K562 (cell line): ENCODE data around the gene SLC6A20. TPM values are rescaled to one million over a fixed set of nuclear protein-coding genes. Genes with fewer than 3 reads are reported as not detected.

Experiments used
- ATAC-seq: fragments of 200-7000 bp; cut with Tn5 transposase; 3 replicates; pipeline ENCODE4 v1.9.1; 2020; ENCODE audit warnings: moderate library complexity
- BruUV-seq: library from RNA; stranded (reverse); fragments of 400-500 nt; replicated peaks from 2 replicates; lab custom pipeline; 2021; lab: Mats Ljungman, UMichigan
- CTCF ChIA-PET: fragments of 300-600 bp; formaldehyde crosslinking; extraction: SDS; loops from one replicate; lab custom pipeline; 2021; ENCODE audit warnings: low intra/inter-chr PET ratio; lab: Yijun Ruan, JAX
- POLR2A ChIA-PET: fragments of 300-600, 350-650 bp; sonication (Branson Sonifier 250); formaldehyde crosslinking; extraction: SDS; loops from one replicate; lab custom pipeline; 2021; ENCODE audit warnings: antibody characterized with exemption, inconsistent platforms; lab: Yijun Ruan, JAX
- DNase-seq, 4 experiments: peaks; one replicate each; pipeline versions ENCODE4 v3.0.0 to v3.0.0-alpha.2; 2011 to 2018; ENCODE audit warnings: low spot score in 3 of 4, mixed read lengths in 3 of 4; ENCODE audit errors: extremely low read depth in 1 of 4
- FAIRE-seq: peaks from 2 replicates; lab custom pipeline; 2011; peaks lifted over from hg19 to GRCh38; lab: Jason Lieb, UNC
- H2AFZ ChIP-seq: 2 replicates; pipeline ENCODE4 v1.6.0; 2011; ENCODE audit warnings: low read depth, low read length, control low read depth, inconsistent platforms
- H3K27ac ChIP-seq: fragments of 200-600 bp; 3 replicates; pipeline ENCODE4 v1.8.0; 2011; ENCODE audit warnings: low read depth, mild to moderate bottlenecking, control low read depth, inconsistent platforms, low read length, moderate library complexity, mixed read lengths; ENCODE audit errors: extremely low read depth
- H3K27me3 ChIP-seq, 2 experiments: fragments of 300-600 bp in 1 of 2; 2 replicates in 1 of 2; 3 replicates in 1 of 2; pipeline versions ENCODE4 v1.6.0 to v1.8.0; 2011; ENCODE audit warnings: inconsistent platforms in 2 of 2, low read length in 2 of 2, mild to moderate bottlenecking in 1 of 2, mixed read lengths in 1 of 2, moderate library complexity in 1 of 2; ENCODE audit not compliant: control insufficient read depth in 2 of 2, insufficient read depth in 2 of 2
- H3K36me3 ChIP-seq: fragments of 300-600 bp; 3 replicates; pipeline ENCODE4 v1.8.0; 2011; ENCODE audit warnings: mild to moderate bottlenecking, low read length, inconsistent platforms; ENCODE audit not compliant: control insufficient read depth, insufficient read depth
- H3K4me1 ChIP-seq, 2 experiments: fragments of 200-600 bp in 1 of 2; replicated peaks in 1 of 2; 2 replicates in 1 of 2; 3 replicates in 1 of 2; pipeline versions ENCODE4 v1.5.1 to v1.8.0; 2011; ENCODE audit warnings: inconsistent platforms in 2 of 2, low read length in 2 of 2, mild to moderate bottlenecking in 1 of 2, mixed read lengths in 1 of 2, moderate library complexity in 1 of 2; ENCODE audit not compliant: control insufficient read depth in 2 of 2, insufficient read depth in 2 of 2
- H3K4me2 ChIP-seq: 2 replicates; pipeline ENCODE4 v1.6.1; 2011; ENCODE audit warnings: low read length, control low read depth, inconsistent platforms, mixed read lengths; ENCODE audit not compliant: insufficient read depth
- H3K4me3 ChIP-seq: fragments of 200-600 bp; sonication (generic), shearing (Covaris generic); 2 replicates; pipeline ENCODE4 v1.5.1; 2016; ENCODE audit warnings: control low read depth, inconsistent platforms
- H3K79me2 ChIP-seq: fragments of 200-600 bp; 3 replicates; pipeline ENCODE4 v1.8.0; 2011; ENCODE audit warnings: low read length, inconsistent platforms; ENCODE audit not compliant: control insufficient read depth, insufficient read depth
- H3K9ac ChIP-seq, 2 experiments: 2 replicates each; pipeline versions ENCODE4 v1.6.0 to v1.6.1; 2011; ENCODE audit warnings: low read depth in 2 of 2, low read length in 2 of 2, control low read depth in 1 of 2, inconsistent platforms in 1 of 2, mild to moderate bottlenecking in 1 of 2, mixed read lengths in 1 of 2; ENCODE audit not compliant: insufficient read depth in 1 of 2
- H3K9me1 ChIP-seq: one replicate; pipeline ENCODE4 v1.6.0; 2011; ENCODE audit warnings: inconsistent platforms, mild to moderate bottlenecking, low read length, moderate library complexity; ENCODE audit not compliant: control insufficient read depth, insufficient read depth
- H3K9me3 ChIP-seq: replicated peaks from 2 replicates; pipeline ENCODE4 v1.5.1; 2011; ENCODE audit warnings: low read depth, low read length, inconsistent platforms; ENCODE audit not compliant: control insufficient read depth, insufficient read depth
- H4K20me1 ChIP-seq: replicated peaks from 2 replicates; pipeline ENCODE4 v1.6.1; 2011; ENCODE audit warnings: low read length, inconsistent platforms, mixed read lengths; ENCODE audit not compliant: control insufficient read depth, insufficient read depth
- BRCA1 ChIP-seq, 2 experiments: fragments of 450-650 bp in 1 of 2; sonication (generic) in 1 of 2; formaldehyde crosslinking in 1 of 2; IDR thresholded peaks; 2 replicates each; pipeline versions ENCODE4 v1.5.0 to v1.6.1; 2017 to 2020; ENCODE audit warnings: mild to moderate bottlenecking in 1 of 2, missing genetic modification reagents in 1 of 2
- HMGN3 ChIP-seq: IDR thresholded peaks from 2 replicates; pipeline ENCODE4 v1.6.1; 2011; ENCODE audit warnings: borderline replicate concordance, low read depth, mild to moderate bottlenecking, mixed read lengths, low read length; ENCODE audit not compliant: insufficient read length; ENCODE audit errors: extremely low read depth
- ILF3 ChIP-seq: fragments of 450-650 bp; IDR thresholded peaks from 2 replicates; pipeline ENCODE4 v1.6.1; 2018; ENCODE audit warnings: antibody characterized with exemption, mild to moderate bottlenecking, moderate library complexity, borderline replicate concordance
- SRSF9 ChIP-seq: fragments of 200-400 bp; formaldehyde crosslinking; IDR thresholded peaks from 2 replicates; pipeline ENCODE4 v1.6.1; 2017; ENCODE audit warnings: low read depth, low read length, borderline replicate concordance
- WGBS: fragments of 100-300 bp; shearing (Covaris generic); methylation state at CpG from one replicate; pipeline ENCODE4 v1.1.6; 2016; ENCODE audit warnings: low coverage, mixed read lengths; ENCODE audit not compliant: insufficient coverage; ENCODE audit errors: missing lambda C conversion rate; 5-methylcytosine and 5-hydroxymethylcytosine counted together
- in situ Hi-C: fragments of 300-500 bp; cut with MboI; formaldehyde crosslinking; loops from 4 replicates; pipeline ENCODE4 v1.15.0; 2018; ENCODE audit warnings: inconsistent platforms, mixed read lengths
- intact Hi-C: fragments of 100-400 bp; cut with micrococcal nuclease; formaldehyde crosslinking; loops from 2 replicates; pipeline ENCODE4 v1.14.2; 2022
- polyA plus RNA-seq, 8 experiments: library from polyadenylated mRNA; depleted of rRNA in 4 of 8; stranded (reverse) in 5 of 8; unstranded in 3 of 8; fragments of >200 nt; fragmentation: Nextera tagmentation in 2 of 8; fragmentation: Illumina TruSeq in 1 of 8; extraction: Ambion mirVana in 2 of 8; extraction: Trizol in 1 of 8; gene quantifications; 2 replicates each; pipeline versions ENCODE4 v1.2.1 to v1.2.3, GENCODE V29; 2011 to 2014; ENCODE audit warnings: inconsistent platforms in 1 of 8, missing spikeins in 1 of 8
- total RNA-seq, 7 experiments: library from RNA; depleted of rRNA in 6 of 7; stranded (reverse); fragments of >200 nt in 6 of 7; fragmentation: Illumina TruSeq in 2 of 7; extraction: Trizol in 2 of 7; gene quantifications; 2 replicates each; pipeline versions ENCODE4 v1.2.1 to v1.2.3, GENCODE V29; 2011 to 2021; ENCODE audit warnings: low replicate concordance in 1 of 7
- TF ChIP-seq, protein P1 (sequence below): fragments of 250-450 bp; sonication (Bioruptor Pico); IDR thresholded peaks from 2 replicates; pipeline ENCODE4 v1.6.1; 2021; ENCODE audit warnings: mild to moderate bottlenecking

Gene SLC6A20
- total and polyA plus RNA-seq, 9 of the 15 experiments (the other 6 are each of a cell fraction or from before 2014, with no cell fraction given) = not detected

DNA sequence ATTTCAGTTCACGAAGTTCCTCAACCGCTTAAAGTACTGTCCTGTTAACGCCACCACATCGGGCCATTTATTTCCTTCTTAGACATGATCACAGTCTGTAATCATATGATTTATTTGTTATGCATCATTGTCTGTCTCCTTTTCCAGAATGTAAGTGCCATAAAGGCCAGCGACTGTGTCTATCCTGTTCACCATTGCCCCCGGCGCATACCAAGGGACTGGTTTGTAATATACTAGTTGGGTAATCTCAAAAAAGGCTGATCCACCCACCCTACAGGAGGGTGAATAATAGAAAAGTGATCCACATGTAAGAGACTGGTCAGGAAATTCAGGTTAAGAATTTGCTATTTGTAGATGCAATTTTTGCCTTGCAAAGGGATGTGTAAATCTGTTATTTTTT is 41.9 kb downstream of the SLC6A20 start:
- intact Hi-C loops = no loop called here
- TF ChIP-seq HMGN3 = no peak
- TF ChIP-seq ILF3 = no peak
- TF ChIP-seq SRSF9 = no peak
- TF ChIP-seq, protein P1, sequence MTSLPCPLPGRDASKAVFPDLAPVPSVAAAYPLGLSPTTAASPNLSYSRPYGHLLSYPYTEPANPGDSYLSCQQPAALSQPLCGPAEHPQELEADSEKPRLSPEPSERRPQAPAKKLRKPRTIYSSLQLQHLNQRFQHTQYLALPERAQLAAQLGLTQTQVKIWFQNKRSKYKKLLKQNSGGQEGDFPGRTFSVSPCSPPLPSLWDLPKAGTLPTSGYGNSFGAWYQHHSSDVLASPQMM (CRISPR knock-in tag) = no peak
- no peak for TF ChIP-seq BRCA1 (IDR thresholded peaks at IDR 0.05)
- TF ChIP-seq BRCA1 (CRISPR knock-in tag; IDR thresholded peaks at IDR 0.05) = no peak
- ChIA-PET CTCF (no interaction called here), POLR2A (no interaction called here)
- no peaks in the 10 kb centered on the region for H4K20me1 ChIP-seq
- H3K9me1 ChIP-seq = no peaks in the 10 kb centered on the region
- H3K4me3 ChIP-seq = no peak overlapping the region
- H2AFZ ChIP-seq = no peak overlapping the region
- H3K27me3 ChIP-seq = peaks cover 31 to 53% of the 10 kb centered on the region in 2 experiments
- H3K36me3 ChIP-seq = no peaks in the 10 kb centered on the region
- H3K4me1 ChIP-seq = peaks cover 0 to 3% of the 10 kb centered on the region in 2 experiments; a peak in 2 of 5 replicates
- no peak for ATAC-seq
- H3K9me3 ChIP-seq = no peaks in the 10 kb centered on the region
- BruUV-seq = no TSS peak
- DNase-seq = no peak
- H3K4me2 ChIP-seq = no peak overlapping the region
- FAIRE-seq = no peak
- WGBS = 37% methylated on average over 7 of the region's 7 CpGs
- no peak overlapping the region for H3K9ac ChIP-seq
- H3K27ac ChIP-seq = no peak overlapping the region
- H3K79me2 ChIP-seq = no peaks in the 10 kb centered on the region
- in situ Hi-C loops = loop anchor here (5.0 to 10.0 kb wide), 2 partner anchors 178 to 320 kb away; no protein-coding TSS in a partner anchor
